ENCODE results near the gene AKR1C1.
A peak's percentile ranks its signal among the peaks of the same experiment; 100 is the strongest.
"Not testable (repeated sequence)": the region's sequence is repeated elsewhere in the genome, so short reads cannot be mapped to it uniquely, and the experiment has no call there.

AKR1C1 gene

DNA sequence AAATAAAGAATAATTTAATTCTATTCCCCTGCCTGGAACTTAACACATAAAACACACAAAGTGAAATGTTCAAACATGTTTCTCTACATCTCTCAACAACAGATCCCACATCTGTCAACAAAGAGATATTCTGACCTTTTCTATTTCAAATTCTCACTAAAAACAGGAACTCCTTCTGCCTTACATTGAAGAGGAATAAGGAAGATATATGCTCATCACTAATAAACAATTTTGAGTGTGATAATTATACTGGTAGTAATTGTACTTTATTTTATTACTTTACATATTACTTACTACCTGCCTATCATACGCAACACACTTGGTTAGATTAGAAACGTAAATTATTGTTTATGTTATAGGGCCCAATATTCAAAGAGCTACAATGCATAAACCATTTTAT lies 27.0 kb downstream of the AKR1C1 start:
- Mint-ChIP-seq H3K36me3 (ENCODE audit: low read depth) (no peaks in the 10 kb centered on the region), H3K4me3 (no peak overlapping the region), H3K27me3 (ENCODE audit: low read depth, poor library complexity) (no peaks in the 10 kb centered on the region)

DNA sequence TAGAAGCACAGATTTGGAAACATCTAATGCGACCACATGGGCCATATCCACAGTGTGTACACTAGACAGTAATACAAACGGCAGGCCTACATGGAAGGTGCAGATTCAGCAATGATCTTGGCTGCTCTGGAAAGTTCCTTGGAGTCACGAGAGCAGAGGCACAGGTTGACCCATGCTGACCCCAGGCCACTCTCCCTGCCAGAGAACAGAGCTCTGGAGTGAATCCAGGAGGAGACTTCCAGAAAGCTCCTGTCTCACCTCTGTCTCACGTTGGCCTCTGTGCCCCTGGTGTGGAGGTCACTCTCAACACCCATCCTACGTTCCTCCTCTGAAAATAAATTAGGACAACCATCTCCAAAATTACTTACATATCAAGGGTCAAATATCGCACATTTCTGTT lies 28.2 kb downstream of the AKR1C1 start:
- not testable (repeated sequence) for H3K36me3 Mint-ChIP-seq (ENCODE audit: low read depth); DNase-seq; H3K27ac Mint-ChIP-seq; H3K4me3 Mint-ChIP-seq; H3K27me3 Mint-ChIP-seq (ENCODE audit: low read depth, poor library complexity); H3K4me1 Mint-ChIP-seq; H3K9me3 Mint-ChIP-seq

More for the DNA sequence above, 27.0 kb downstream of the AKR1C1 start:
- TF ChIP-seq, protein P1, sequence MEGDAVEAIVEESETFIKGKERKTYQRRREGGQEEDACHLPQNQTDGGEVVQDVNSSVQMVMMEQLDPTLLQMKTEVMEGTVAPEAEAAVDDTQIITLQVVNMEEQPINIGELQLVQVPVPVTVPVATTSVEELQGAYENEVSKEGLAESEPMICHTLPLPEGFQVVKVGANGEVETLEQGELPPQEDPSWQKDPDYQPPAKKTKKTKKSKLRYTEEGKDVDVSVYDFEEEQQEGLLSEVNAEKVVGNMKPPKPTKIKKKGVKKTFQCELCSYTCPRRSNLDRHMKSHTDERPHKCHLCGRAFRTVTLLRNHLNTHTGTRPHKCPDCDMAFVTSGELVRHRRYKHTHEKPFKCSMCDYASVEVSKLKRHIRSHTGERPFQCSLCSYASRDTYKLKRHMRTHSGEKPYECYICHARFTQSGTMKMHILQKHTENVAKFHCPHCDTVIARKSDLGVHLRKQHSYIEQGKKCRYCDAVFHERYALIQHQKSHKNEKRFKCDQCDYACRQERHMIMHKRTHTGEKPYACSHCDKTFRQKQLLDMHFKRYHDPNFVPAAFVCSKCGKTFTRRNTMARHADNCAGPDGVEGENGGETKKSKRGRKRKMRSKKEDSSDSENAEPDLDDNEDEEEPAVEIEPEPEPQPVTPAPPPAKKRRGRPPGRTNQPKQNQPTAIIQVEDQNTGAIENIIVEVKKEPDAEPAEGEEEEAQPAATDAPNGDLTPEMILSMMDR (IDR thresholded peaks at IDR 0.05) = no peak
- Mint-ChIP-seq H3K4me1 (no peaks in the 10 kb centered on the region), H3K27ac (no peak overlapping the region), H3K9me3 (peaks cover 14% of the 10 kb centered on the region)
- DNase-seq = no peak

DNA sequence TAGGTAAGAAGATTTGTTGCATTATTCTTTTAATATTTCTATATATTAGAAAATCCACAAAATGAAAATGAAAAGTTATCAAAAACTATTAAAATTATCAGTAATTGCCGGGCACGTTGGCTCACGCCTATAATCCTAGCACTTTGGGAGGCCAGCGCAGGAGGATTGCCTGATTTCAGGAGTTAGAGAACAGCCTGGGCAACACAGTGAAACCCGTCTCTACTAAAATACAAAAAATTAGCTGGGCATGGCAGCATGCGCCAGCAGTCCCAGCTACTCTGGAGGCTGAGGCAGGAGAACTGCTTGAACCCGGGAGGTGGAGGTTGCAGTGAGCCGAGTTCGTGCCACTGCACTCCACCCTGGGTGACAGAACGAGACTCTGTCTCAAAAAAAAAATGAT lies 29.3 kb downstream of the AKR1C1 start:
- DNase-seq; H3K36me3 Mint-ChIP-seq (ENCODE audit: low read depth); H3K9me3 Mint-ChIP-seq; H3K27me3 Mint-ChIP-seq (ENCODE audit: low read depth, poor library complexity); H3K4me3 Mint-ChIP-seq; H3K27ac Mint-ChIP-seq; H3K4me1 Mint-ChIP-seq: not testable (repeated sequence)

DNA sequence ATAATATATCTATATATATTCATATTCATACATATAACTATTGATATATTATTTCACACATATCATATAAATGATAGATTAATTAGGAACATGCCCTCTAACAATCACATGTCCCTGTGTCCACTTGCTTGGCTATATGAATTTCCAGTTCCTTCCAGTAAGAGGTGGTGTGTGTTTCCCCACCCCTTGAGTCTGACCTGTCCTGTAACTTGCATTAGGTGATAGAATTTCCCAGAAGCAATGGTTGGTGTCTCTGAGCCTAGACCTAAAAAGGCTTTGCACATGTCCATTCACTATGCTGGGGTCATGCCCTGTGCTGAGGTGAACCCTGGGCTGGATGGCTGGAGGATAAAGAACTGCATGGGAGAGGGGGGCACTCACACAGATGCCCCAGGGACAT lies 31.0 kb downstream of the AKR1C1 start:
- H3K4me3 Mint-ChIP-seq; H3K27me3 Mint-ChIP-seq (ENCODE audit: low read depth, poor library complexity); H3K27ac Mint-ChIP-seq; H3K4me1 Mint-ChIP-seq; H3K9me3 Mint-ChIP-seq; DNase-seq; H3K36me3 Mint-ChIP-seq (ENCODE audit: low read depth): not testable (repeated sequence)

DNA sequence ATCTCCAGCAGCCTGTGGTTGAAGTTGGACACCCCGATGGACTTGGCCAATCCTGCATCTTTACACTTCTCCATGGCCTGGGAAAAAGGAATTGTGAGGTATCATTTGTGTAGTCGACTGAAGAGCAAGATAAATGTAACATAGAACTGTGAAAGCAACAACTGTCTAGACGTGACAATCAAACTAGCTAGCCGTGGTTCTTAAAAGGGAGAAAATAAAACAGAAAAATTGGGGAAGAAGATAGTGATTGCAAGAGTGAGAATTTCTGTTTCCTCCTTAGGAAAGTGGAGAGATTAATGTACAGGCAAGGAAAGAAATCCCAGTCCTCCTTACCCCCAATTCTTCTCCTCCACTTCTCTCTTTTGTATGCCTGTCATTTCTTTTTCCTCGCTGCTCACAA lies 35.5 kb downstream of the AKR1C1 start:
- no peak overlapping the region for H3K4me3 Mint-ChIP-seq
- no peak for DNase-seq
- peaks cover 4% of the 10 kb centered on the region for H3K9me3 Mint-ChIP-seq
- TF ChIP-seq, protein P1 (IDR thresholded peaks at IDR 0.05) = no peak
- peaks cover 3% of the 10 kb centered on the region for H3K4me1 Mint-ChIP-seq
- H3K27me3 Mint-ChIP-seq (ENCODE audit: low read depth, poor library complexity) = no peaks in the 10 kb centered on the region
- H3K27ac Mint-ChIP-seq = no peak overlapping the region
- peaks cover 5% of the 10 kb centered on the region for H3K36me3 Mint-ChIP-seq (ENCODE audit: low read depth)

DNA sequence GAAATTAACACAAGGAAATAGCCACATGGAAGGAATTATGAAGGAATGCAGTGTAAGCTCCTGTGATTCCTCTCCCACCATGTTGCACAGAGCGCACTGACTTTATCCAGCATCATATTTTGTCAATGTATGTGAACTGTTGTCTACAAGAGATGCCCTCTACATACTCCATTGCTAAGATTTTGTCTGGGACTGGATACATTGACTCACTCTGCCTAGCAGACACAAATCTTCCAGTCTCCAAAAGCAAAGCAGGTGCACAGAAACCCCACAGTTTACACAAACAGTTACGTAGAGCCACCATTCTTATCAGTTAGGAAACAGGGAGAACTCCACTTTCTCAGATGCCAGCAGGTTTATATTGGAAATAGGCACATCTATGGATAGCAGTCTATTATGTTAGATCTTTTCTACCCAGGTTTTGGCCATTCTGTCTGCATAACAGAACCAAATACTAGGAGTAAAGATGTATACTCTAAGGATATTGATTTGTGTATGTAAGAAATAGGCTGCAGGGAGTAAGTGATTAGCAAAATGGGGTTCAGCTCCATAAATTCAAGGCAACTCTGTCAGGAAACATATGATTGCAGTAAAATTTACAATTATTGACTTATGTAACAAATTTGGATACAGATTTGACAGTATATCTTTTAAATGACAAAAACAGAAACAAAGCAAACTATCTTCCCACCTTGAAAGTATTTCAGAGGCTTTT lies 39.0 kb downstream of the AKR1C1 start:
- Mint-ChIP-seq H3K4me1 (peaks cover 4% of the 10 kb centered on the region), H3K27me3 (ENCODE audit: low read depth, poor library complexity) (no peaks in the 10 kb centered on the region)

DNA sequence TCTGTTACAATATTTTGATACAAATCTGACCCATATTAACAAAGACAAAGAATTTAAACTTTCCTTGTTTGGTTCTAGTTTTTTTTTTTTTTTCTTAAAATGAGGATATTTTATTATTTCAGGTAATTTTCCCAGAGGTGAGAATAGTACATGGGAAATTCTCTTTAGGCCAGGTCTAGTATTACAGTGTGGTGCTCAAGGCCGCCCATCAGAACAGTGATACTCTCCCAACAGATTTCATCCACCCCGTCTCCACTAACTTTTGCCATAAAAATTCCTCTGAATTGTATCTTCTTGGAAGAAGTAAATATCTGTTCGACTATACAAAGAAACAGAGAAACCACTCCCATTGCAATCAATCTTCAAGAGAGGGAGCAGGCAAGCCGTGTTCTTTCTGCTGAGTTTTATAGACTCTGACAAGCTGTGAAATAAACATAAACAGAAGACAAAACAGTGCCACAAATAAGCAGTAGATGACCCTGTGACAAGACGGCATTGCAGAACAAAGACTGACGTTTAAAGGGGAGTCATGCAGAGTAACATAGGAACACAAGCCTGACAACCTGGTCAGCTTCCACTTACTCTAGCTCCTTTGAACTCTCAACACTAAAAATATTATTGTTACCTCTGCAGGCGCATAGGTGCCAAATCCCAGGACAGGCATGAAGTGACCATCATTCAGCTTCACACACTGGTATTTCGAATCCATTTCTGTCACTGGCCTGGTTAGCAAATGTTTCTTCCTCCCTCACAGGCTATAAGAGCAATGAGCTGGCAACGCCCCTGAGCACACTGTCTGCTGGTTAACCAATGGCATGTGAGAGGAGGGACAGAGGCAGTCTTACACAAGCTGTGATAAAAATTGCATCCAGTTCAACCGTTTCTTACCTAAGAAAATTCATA lies 40.2 kb downstream of the AKR1C1 start, which contains the start of gene AKR1C2:
AKR1C2 (minus strand) TSS at position 731 of the 903 bp plus-strand sequence; CDS start at position 709, 22 bp downstream.
- Mint-ChIP-seq H3K4me3 (peak within 1 kb of the TSS; percentile 74), H3K9me3 (peaks cover 16% of the 10 kb centered on the region)
- not testable (repeated sequence) for H3K36me3 Mint-ChIP-seq (ENCODE audit: low read depth); DNase-seq; H3K27ac Mint-ChIP-seq; H3K27me3 Mint-ChIP-seq (ENCODE audit: low read depth, poor library complexity); H3K4me1 Mint-ChIP-seq

More for the DNA sequence above, 39.0 kb downstream of the AKR1C1 start:
- Mint-ChIP-seq H3K27ac (no peak overlapping the region), H3K9me3 (peaks cover 16% of the 10 kb centered on the region), H3K4me3 (no peak overlapping the region), H3K36me3 (ENCODE audit: low read depth) (peaks cover 5% of the 10 kb centered on the region)
- TF ChIP-seq, protein P1 (IDR thresholded peaks at IDR 0.05) = no peak
- DNase-seq = no peak

DNA sequence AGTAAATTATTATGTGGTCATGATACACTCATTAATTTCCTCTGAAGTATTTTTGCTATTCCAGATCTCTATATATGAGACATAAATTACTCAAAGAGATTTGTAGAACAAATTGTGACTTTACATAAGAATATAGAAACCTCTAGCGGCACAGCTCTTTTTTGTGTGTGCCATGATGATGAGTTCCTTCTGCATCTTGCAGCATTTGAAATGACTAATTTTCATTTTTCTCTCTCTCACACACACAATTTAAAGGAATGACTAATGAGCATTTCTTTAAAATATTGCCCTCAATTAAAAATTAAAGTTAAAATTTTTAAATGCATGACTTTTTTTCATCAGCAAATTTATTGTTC lies 40.8 kb downstream of the AKR1C1 start:
- not testable (repeated sequence) for H3K36me3 Mint-ChIP-seq (ENCODE audit: low read depth); H3K4me3 Mint-ChIP-seq; H3K27me3 Mint-ChIP-seq (ENCODE audit: low read depth, poor library complexity); H3K27ac Mint-ChIP-seq; DNase-seq; H3K4me1 Mint-ChIP-seq
- peaks cover 16% of the 10 kb centered on the region for H3K9me3 Mint-ChIP-seq

DNA sequence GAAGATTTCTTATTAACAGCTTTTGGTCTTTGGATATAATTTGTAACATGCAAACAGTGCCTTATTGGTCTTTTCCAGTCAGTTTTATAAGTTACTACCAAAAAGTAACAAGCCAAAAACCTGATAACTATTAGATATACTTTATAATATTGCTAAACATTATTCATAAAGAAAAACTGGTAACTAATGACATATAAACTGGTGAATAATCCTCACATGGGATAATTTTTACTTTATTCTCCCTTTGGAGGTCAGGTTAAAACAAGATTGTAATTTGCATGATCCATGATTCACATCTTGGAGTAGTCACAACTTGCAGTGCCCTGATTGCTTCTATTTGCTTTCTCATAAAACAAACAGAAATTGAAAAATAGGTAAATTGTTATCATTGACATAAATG lies 41.3 kb downstream of the AKR1C1 start:
- not testable (repeated sequence) for H3K4me1 Mint-ChIP-seq; H3K36me3 Mint-ChIP-seq (ENCODE audit: low read depth); H3K4me3 Mint-ChIP-seq; H3K27ac Mint-ChIP-seq; DNase-seq; H3K27me3 Mint-ChIP-seq (ENCODE audit: low read depth, poor library complexity)
- peaks cover 20% of the 10 kb centered on the region for H3K9me3 Mint-ChIP-seq

DNA sequence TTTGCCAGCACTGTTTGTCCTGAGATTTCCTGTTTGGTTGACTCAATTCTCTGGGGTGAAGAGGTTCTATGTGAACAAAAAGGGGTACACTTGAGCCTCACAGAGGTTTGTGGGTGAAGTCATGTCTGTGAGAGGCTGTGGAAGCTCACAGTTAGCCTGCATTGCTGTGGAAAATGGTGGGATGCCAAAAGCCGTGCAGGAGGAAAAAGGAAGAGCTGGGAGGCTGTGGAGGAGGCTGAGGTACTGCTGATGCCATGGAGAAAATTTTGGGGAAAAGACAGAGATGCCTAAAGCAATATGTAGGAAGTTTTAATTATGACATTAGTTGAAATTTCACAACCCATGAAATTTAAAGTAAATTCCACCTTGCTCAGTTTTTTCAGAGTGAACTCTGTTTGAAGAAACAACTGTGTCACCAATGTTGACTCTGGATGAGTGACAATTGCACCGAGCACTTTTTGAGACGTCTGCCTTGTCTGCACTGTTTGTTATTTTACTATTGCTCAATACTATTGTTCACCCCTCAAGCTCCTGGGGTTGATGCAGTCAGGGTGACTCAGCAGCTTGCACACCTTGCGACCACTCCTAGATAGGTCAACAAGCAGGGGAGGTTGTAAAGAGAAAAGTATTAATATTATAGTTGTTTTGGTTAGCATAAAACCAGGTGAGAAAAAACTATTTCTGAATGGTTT lies 45.8 kb downstream of the AKR1C1 start:
- not testable (repeated sequence) for H3K4me3 Mint-ChIP-seq; DNase-seq; H3K27me3 Mint-ChIP-seq (ENCODE audit: low read depth, poor library complexity); H3K4me1 Mint-ChIP-seq; H3K36me3 Mint-ChIP-seq (ENCODE audit: low read depth); H3K27ac Mint-ChIP-seq
- peaks cover 21% of the 10 kb centered on the region for H3K9me3 Mint-ChIP-seq

DNA sequence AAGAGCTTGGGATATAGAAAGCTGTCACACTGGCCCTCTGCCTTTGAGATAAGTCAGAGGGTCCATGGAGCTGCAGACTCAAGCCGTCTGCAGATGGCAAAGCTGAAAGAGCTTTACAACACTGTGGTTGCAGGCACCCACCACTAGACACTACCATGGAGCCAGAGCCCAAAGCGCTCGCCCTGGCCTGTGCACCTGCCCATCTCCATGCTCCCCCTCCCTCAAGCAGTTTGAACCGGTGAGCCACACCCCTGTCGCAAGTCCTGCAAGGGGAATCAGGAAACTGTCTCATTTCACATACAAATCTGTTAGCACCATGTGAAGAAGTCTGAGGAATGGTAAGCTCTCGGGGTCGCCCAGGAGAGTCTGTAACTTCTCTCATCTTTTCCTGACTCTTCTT lies 46.8 kb downstream of the AKR1C1 start:
- H3K27me3 Mint-ChIP-seq (ENCODE audit: low read depth, poor library complexity); H3K36me3 Mint-ChIP-seq (ENCODE audit: low read depth); DNase-seq; H3K4me1 Mint-ChIP-seq; H3K27ac Mint-ChIP-seq; H3K4me3 Mint-ChIP-seq: not testable (repeated sequence)
- peaks cover 21% of the 10 kb centered on the region for H3K9me3 Mint-ChIP-seq

All from nephron progenitor cell (in vitro differentiated cells).